ENCODE measurements around the gene SLC4A4.

The SLC4A4 gene

GRCh38 chr4:71334465-71334882, 4.3 kb upstream of the SLC4A4 start:
- no peak for ATAC-seq
- Mint-ChIP-seq H3K9me3 (no peaks in the 10 kb centered on the region), H3K4me3 (no peak overlapping the region), H3K27ac (no peak overlapping the region), H3K27me3 (peaks cover 11% of the 10 kb centered on the region), H3K4me1 (peaks cover 11% of the 10 kb centered on the region), H3K36me3 (no peaks in the 10 kb centered on the region)

- no peaks in the 10 kb centered on the region for H3K36me3 Mint-ChIP-seq
- H3K4me1 Mint-ChIP-seq = peaks cover 4% of the 10 kb centered on the region
- no peak overlapping the region for H3K27ac Mint-ChIP-seq
- peaks cover 18% of the 10 kb centered on the region for H3K27me3 Mint-ChIP-seq
- no peaks in the 10 kb centered on the region for H3K9me3 Mint-ChIP-seq
- no peak overlapping the region for H3K4me3 Mint-ChIP-seq
- ATAC-seq = no peak
Observed at GRCh38 chr4:71343670-71344466, 5.0 kb downstream of the SLC4A4 start.

GRCh38 chr4:71346710-71347109, 7.9 kb downstream of the SLC4A4 start:
- Mint-ChIP-seq H3K27me3 (peaks cover 19% of the 10 kb centered on the region), H3K9me3 (no peaks in the 10 kb centered on the region), H3K36me3 (no peaks in the 10 kb centered on the region), H3K4me1 (no peaks in the 10 kb centered on the region), H3K27ac (no peak overlapping the region), H3K4me3 (no peak overlapping the region)
- ATAC-seq = no peak

- H3K36me3 Mint-ChIP-seq = no peaks in the 10 kb centered on the region
- H3K4me3 Mint-ChIP-seq = no peak overlapping the region
- peaks cover 13% of the 10 kb centered on the region for H3K27me3 Mint-ChIP-seq
- H3K4me1 Mint-ChIP-seq = no peaks in the 10 kb centered on the region
- ATAC-seq = no peak
- H3K9me3 Mint-ChIP-seq = no peaks in the 10 kb centered on the region
- no peak overlapping the region for H3K27ac Mint-ChIP-seq
Observed at GRCh38 chr4:71348586-71348985, 9.8 kb downstream of the SLC4A4 start.

DNA sequence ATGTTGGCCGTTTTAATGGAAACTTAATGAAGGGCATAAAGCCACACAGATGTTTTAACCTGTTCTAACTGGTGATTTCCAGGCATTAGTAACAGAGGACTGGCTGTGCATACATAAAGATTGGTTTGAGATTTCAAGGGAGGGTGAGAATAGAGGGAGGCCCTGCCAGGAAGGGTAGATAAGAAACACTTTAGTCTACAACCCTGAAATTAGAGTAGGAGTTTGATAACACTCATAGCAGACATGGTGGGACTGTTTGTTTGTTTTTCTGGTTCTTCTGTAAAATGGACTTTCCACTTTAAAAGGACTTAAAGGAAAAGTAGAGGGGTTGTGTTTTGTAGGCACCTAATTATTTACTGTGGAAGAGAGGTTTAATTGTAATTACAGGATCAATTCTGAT, 16.2 kb downstream of the SLC4A4 start:
- ATAC-seq = no peak
- Mint-ChIP-seq H3K4me1 (no peaks in the 10 kb centered on the region), H3K27ac (no peak overlapping the region), H3K4me3 (no peak overlapping the region), H3K36me3 (no peaks in the 10 kb centered on the region), H3K9me3 (no peaks in the 10 kb centered on the region), H3K27me3 (peaks cover 8% of the 10 kb centered on the region)

DNA sequence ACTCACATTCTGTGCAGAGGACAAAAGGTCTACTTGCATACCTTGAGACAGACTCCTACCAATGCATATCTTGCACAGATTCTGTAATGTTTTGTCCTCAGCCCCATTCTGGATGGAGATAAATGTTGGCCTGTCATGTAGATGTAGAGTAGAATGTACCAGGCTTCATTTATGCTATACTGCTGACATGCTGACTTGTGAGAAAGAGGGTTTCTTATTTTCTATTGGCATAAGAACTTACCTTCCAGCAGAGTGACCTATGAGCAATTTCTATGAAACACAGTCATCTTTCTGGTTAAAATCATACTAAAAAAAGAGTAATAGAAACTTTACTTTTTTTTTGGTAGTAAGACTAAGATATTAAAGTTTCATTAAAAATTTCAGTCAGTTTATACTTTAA, 17.2 kb downstream of the SLC4A4 start:
- no peaks in the 10 kb centered on the region for H3K4me1 Mint-ChIP-seq
- no peaks in the 10 kb centered on the region for H3K9me3 Mint-ChIP-seq
- peaks cover 8% of the 10 kb centered on the region for H3K27me3 Mint-ChIP-seq
- no peak for ATAC-seq
- no peaks in the 10 kb centered on the region for H3K36me3 Mint-ChIP-seq
- no peak overlapping the region for H3K27ac Mint-ChIP-seq
- H3K4me3 Mint-ChIP-seq = no peak overlapping the region

- Mint-ChIP-seq H3K27ac (no peak overlapping the region), H3K9me3 (no peaks in the 10 kb centered on the region), H3K27me3 (peaks cover 8% of the 10 kb centered on the region), H3K36me3 (no peaks in the 10 kb centered on the region), H3K4me3 (no peak overlapping the region), H3K4me1 (no peaks in the 10 kb centered on the region)
- ATAC-seq = no peak
Observed at GRCh38 chr4:71356924-71357663, 18.3 kb downstream of the SLC4A4 start.

DNA sequence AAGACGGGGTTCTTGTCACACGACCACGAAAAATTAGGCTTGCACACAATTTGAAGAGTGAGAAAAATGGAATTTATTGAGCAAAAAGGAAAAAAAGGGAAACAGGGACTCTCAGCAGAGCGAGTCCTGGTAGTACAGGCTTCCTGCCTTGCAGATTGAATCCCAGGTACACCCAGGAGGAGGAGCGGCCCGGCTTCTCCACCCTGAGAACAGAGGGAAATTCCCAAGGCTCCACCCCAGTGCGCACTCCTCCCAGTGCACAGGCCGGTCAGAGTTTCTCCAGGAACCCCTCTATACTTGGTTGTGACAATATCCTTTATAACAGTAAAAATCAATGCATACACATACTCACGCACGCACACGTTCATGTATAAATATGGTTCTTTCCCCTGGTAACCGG, 22.0 kb downstream of the SLC4A4 start:
- H3K36me3 Mint-ChIP-seq = no peaks in the 10 kb centered on the region

GRCh38 chr4:71361476-71361875, 22.7 kb downstream of the SLC4A4 start:
- Mint-ChIP-seq H3K4me3 (no peak overlapping the region), H3K4me1 (no peaks in the 10 kb centered on the region), H3K27me3 (peaks cover 8% of the 10 kb centered on the region), H3K27ac (no peak overlapping the region), H3K36me3 (no peaks in the 10 kb centered on the region), H3K9me3 (no peaks in the 10 kb centered on the region)
- ATAC-seq = no peak

More for the DNA sequence above, 22.0 kb downstream of the SLC4A4 start:
- H3K4me1 Mint-ChIP-seq = no peaks in the 10 kb centered on the region
- H3K27me3 Mint-ChIP-seq = peaks cover 8% of the 10 kb centered on the region
- H3K4me3 Mint-ChIP-seq = no peak overlapping the region
- H3K9me3 Mint-ChIP-seq = no peaks in the 10 kb centered on the region
- no peak overlapping the region for H3K27ac Mint-ChIP-seq
- ATAC-seq = no peak

DNA sequence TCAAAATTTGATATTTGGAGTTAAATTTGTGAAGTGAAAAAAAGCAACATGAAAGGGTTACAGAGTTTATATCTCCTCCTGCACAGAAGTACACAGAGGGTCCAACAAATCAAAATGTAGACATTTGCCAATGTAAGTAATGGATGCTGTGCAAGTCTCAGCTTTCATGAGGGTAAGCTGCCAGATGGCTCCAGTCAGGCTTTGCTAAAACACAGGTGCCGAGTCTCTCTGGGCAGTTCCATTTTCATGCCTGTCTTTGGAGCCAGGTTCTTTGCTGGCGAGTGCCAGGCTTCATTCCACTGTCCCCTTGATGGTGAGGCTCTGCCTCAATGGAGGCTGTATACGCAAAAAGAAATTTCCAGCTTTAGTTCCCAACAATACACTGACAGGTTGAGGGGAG, 27.9 kb downstream of the SLC4A4 start:
- Mint-ChIP-seq H3K27me3 (no peaks in the 10 kb centered on the region), H3K4me1 (no peaks in the 10 kb centered on the region), H3K9me3 (no peaks in the 10 kb centered on the region), H3K27ac (no peak overlapping the region), H3K4me3 (no peak overlapping the region), H3K36me3 (no peaks in the 10 kb centered on the region)
- ATAC-seq = no peak

- Mint-ChIP-seq H3K9me3 (no peaks in the 10 kb centered on the region), H3K27ac (no peak overlapping the region)
- no peak for ATAC-seq
Observed at GRCh38 chr4:71367546-71367945, 28.7 kb downstream of the SLC4A4 start.

GRCh38 chr4:71368906-71369305, 30.1 kb downstream of the SLC4A4 start:
- no peaks in the 10 kb centered on the region for H3K4me1 Mint-ChIP-seq
- no peaks in the 10 kb centered on the region for H3K9me3 Mint-ChIP-seq
- no peak overlapping the region for H3K27ac Mint-ChIP-seq
- H3K36me3 Mint-ChIP-seq = no peaks in the 10 kb centered on the region
- no peak overlapping the region for H3K4me3 Mint-ChIP-seq
- H3K27me3 Mint-ChIP-seq = no peaks in the 10 kb centered on the region
- ATAC-seq = no peak

More at GRCh38 chr4:71367546-71367945, 28.7 kb downstream of the SLC4A4 start:
- Mint-ChIP-seq H3K27me3 (no peaks in the 10 kb centered on the region), H3K36me3 (no peaks in the 10 kb centered on the region), H3K4me3 (no peak overlapping the region), H3K4me1 (no peaks in the 10 kb centered on the region)

DNA sequence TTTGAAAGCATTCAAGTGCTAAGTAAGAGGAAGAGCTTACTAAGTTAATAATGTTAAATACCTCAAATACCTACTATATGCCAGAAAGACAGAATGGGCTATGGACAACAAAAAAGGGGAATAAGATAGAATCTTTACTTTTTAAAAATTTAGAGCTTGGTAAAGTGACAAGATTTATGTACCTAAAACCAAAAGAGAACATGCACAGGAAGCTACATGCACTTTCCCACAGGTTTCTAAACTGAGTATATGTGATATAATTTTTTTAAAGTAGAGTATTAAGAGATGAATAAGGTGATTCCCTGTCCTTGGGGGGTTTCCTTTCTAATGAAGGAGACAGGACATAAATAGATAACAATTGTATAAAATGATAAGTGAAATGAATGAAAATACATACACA, 30.7 kb downstream of the SLC4A4 start:
- no peak for ATAC-seq
- no peaks in the 10 kb centered on the region for H3K4me1 Mint-ChIP-seq
- no peaks in the 10 kb centered on the region for H3K36me3 Mint-ChIP-seq
- H3K9me3 Mint-ChIP-seq = no peaks in the 10 kb centered on the region
- no peaks in the 10 kb centered on the region for H3K27me3 Mint-ChIP-seq
- no peak overlapping the region for H3K4me3 Mint-ChIP-seq
- H3K27ac Mint-ChIP-seq = no peak overlapping the region

- H3K36me3 Mint-ChIP-seq = no peaks in the 10 kb centered on the region
- H3K4me1 Mint-ChIP-seq = no peaks in the 10 kb centered on the region
- H3K4me3 Mint-ChIP-seq = no peak overlapping the region
- ATAC-seq = no peak
- H3K27ac Mint-ChIP-seq = no peak overlapping the region
- no peaks in the 10 kb centered on the region for H3K9me3 Mint-ChIP-seq
- no peaks in the 10 kb centered on the region for H3K27me3 Mint-ChIP-seq
Observed at GRCh38 chr4:71375494-71375893, 36.7 kb downstream of the SLC4A4 start.

GRCh38 chr4:71377561-71377960, 38.7 kb downstream of the SLC4A4 start:
- no peak overlapping the region for H3K27ac Mint-ChIP-seq
- no peaks in the 10 kb centered on the region for H3K4me1 Mint-ChIP-seq
- H3K9me3 Mint-ChIP-seq = no peaks in the 10 kb centered on the region
- H3K4me3 Mint-ChIP-seq = no peak overlapping the region
- ATAC-seq = no peak
- no peaks in the 10 kb centered on the region for H3K36me3 Mint-ChIP-seq
- no peaks in the 10 kb centered on the region for H3K27me3 Mint-ChIP-seq

DNA sequence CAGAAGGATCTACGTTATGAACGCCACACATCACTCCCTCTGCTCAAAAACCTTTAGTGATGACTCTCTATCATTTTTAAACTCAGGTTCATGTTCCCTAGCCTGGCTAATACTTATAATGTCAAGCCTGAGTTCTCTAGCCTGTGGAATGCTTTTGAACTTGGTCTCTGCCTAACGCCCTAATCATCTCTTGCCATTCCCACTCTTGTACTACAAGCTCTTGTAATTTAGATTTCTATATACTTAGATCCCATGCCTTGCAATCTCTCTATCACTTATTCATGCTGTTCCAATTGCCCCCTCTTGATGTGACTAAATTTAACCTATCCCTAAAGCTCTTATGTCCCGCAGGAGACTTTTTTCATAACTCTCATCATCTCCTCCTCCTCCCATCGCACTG, 40.3 kb downstream of the SLC4A4 start:
- H3K4me3 Mint-ChIP-seq = no peak overlapping the region
- no peak overlapping the region for H3K27ac Mint-ChIP-seq
- H3K27me3 Mint-ChIP-seq = no peaks in the 10 kb centered on the region
- ATAC-seq = no peak
- no peaks in the 10 kb centered on the region for H3K9me3 Mint-ChIP-seq
- no peaks in the 10 kb centered on the region for H3K36me3 Mint-ChIP-seq
- no peaks in the 10 kb centered on the region for H3K4me1 Mint-ChIP-seq
